GM19452 (cell line): ENCODE data around the gene WAPL.
"Not testable (repeated sequence)": the region's sequence is repeated elsewhere in the genome, so short reads cannot be mapped to it uniquely, and the experiment has no call there.

ENCODE experiments used
- ATAC-seq: cut with Tn5 transposase; IDR thresholded peaks from one replicate; pipeline ENCODE4 v1.9.1; 2021; ENCODE audit not compliant: unreplicated experiment

WAPL gene

DNA sequence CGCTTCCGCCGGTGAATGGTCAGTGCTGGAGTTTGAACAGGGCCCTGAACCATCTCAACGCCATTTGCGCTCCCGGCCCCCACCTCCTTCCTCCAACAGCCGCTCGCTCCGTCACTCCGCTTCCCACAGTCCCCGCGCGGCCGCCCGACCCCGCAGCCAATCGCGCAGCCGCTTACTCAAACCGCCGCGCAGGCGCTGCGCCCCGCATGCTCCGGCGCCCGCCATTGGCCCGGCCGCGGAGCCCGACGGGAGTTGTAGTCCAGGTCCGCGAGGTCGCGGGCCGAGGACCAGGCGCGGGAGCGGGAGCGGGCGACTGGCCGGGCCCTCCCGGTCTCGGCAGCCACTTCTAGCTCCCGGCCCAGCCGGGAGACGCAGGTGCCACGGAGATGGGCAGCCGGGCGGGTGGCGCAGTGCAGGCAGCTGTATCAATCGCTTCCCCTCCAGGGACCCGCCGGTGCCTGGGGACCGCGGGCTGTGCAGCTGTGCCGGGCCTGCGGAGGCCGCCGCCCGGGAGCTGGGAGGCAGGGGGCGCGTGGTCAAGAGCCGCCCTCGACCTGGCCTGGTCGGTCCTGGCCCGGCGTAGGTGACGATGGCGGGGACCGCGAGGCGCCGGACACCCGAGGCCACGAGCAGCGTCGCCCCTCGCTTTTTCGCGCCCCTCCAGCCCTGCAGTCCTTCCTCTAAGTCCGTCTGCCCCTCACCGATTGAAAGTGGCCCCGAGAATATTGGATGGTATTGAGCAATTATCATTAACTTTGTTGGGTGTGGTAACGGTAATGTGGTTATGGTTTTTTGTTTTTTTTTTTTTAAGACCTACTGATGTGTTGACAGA lies at the start of gene WAPL:
WAPL (minus strand) TSS at position 115 of the 832 bp plus-strand sequence. CDS start 3,723 bp downstream, outside the sequence.
- ATAC-seq: peak; percentile 96

DNA sequence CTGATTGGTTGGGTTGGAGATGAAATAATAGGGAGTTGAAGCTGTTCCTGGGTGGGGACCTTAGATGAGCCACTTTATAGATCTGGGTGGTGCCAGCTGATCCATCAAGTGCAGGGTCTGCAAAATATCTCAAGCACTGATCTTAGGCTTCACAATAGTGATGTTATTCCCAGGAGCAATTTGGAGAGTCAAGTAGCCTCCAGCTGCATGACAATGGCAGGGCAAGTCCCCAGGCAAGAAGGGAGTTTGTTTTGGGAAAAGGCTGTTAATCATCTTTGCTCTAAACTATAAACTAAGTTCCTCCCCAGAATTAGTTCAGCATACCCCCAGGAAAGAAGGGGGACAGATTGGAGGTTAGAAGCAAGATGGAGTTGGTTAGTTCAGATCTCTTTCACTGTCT lies 47.7 kb upstream of the WAPL start:
- ATAC-seq: no peak

- not testable (repeated sequence) for ATAC-seq
These were observed 44.9 kb upstream of the WAPL start for GRCh38 chr10:86566518-86566917.

DNA sequence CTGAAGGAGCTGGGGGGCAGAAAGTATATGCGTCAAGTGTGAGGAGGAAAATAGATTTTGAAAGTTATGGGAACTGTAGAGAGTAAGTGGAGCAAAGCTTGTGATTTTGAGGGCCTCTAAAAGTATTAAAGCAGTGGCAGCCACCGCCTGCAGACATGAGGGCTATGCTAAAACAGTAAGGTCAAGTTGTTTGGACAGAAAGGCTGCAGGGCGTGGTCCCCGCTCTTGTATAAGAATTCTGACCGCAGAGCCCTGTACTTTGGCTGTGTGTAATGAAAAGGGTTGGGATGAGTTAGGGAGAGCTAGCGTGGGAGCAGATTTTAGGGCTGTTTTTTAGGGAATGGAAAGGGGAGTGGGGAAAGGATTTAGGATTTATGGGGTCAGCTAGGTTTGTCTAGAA lies 41.7 kb upstream of the WAPL start:
- ATAC-seq: not testable (repeated sequence)

- not testable (repeated sequence) for ATAC-seq
These were observed 37.1 kb upstream of the WAPL start for GRCh38 chr10:86558695-86559094.

GRCh38 chr10:86556933-86557649 lies 35.5 kb upstream of the WAPL start:
- ATAC-seq: no peak

DNA sequence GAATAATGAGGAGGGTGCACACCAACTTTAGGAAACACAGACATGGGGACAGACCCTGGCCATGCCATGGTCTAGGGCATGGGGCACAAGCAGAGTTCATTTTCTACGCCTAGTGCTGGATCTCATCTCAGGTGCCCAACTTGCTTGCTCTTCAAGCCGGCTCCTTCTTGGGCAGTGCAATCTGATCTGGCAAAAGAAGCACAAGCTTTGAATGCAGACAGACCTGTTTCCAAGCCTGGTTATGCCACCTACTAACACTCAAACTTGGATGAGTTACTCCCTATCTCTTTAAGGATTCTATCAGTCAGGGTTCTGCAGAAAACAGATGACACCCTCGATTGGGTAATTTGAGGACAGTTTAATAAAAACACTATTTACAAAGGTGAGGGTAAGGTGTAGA lies 34.9 kb upstream of the WAPL start:
- ATAC-seq: no peak

DNA sequence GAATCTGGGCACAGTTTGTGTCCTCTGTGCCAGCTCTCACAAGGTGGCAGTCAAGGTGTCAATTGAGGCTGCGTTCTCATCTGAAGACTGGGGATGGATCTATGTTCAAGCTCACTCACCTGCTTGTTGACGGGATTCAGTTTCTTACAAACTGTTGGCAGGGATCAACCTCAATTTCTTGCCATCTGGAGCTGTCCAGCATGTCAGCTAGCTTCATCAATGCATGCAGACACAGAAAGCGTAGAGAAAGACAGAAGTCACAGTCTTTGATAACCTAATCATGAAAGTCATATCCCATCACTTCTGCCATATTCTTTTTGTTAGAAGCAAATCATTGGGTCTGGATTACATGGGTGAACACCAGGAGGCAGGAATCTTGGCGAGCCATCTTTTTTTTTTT lies 32.0 kb upstream of the WAPL start:
- ATAC-seq: no peak

- ATAC-seq: no peak
These were observed 31.6 kb upstream of the WAPL start for GRCh38 chr10:86553213-86553612.

DNA sequence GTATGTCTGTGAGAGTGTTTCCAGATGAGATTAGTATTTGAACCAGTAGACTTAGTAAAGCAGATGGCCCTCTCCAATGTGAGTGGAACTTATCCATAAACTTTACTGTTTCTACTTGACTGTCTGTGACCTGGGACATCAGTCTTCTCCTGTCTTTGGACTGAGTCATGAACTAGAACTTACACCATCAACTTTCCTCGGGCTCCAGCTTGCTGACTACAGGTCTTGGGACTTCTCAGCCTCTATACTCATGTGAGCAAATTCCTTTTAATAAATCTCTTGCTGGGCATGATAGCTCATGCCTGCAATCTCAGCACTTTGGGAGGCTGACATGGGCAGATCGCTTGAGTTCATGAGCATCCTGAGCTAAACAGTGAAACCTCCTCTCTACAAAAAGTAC lies 25.7 kb upstream of the WAPL start:
- ATAC-seq: no peak

DNA sequence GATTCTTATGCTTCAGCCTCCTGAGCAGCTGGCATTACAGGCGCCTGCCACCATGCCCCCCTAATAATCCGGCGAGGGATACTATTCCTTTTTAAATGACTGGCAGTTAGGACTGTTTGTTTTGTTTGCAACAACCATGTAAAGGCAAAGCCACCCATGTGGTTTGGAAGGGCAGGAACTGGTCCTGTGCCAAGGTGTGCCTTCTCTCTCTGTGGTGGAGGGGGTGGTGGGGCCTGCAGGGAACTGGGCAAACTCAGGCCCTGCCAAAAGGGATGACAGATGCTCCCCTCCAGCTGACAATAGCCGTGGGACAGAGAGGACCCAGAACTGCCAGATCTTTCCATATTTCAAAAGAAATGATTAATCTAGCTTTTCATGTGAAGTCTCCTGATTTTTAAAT lies 23.5 kb upstream of the WAPL start:
- no peak for ATAC-seq

DNA sequence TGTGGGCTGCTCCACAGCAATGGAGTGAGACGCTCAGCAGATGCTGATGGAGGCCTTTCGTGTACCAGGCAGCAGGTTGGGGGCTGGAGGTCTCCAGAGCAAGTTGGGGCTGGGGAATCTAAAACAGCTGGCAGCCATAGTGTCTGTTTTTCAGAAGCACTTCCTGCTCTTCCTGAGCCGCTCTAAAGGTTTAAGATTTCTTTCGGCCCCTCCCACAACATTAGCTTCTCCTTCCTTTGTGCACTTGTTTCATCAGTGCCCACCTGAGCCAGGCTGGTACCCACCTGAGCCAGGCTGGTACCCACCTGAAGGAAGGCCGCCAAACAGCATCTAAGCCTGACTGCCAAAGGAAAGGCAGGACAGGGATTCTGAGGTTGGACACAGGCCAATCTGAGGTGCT lies 18.4 kb upstream of the WAPL start:
- no peak for ATAC-seq

GRCh38 chr10:86538547-86538946 lies 17.0 kb upstream of the WAPL start:
- ATAC-seq: no peak

GRCh38 chr10:86538040-86538439 lies 16.4 kb upstream of the WAPL start:
- not testable (repeated sequence) for ATAC-seq

DNA sequence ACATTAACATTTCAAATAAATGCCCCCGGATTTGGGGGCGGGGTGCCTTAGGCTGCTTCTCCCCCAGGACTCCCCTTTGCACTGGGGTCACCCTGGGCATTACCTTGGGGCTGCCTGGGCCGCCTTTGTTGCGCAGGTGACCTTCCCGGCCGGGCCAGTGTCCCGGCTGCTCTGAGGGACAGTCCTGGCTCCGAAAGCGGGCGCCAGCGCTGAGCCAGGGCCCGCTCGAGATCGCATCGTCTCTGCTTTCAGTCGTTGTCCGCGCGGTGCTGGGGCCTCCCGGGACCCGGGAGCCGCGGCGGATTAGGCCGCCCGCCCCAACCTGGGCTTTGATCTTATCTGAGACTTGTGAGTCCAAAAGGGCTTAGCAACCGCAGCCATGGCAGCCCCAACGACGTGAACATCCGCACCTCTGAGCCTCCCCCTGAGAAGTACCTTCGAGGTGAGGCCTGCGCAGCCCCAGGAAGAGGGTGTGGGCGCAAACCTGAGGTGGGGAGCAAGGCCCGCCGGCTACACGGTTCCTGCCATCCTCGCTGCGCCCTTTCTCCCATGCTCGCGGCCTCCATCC lies 14.8 kb upstream of the WAPL start:
- no peak for ATAC-seq

- peak; percentile 73 for ATAC-seq
These were observed 13.7 kb upstream of the WAPL start for GRCh38 chr10:86535132-86535882.

GRCh38 chr10:86533328-86533727 lies 11.7 kb upstream of the WAPL start:
- ATAC-seq: no peak

GRCh38 chr10:86528736-86529135 lies 7.1 kb upstream of the WAPL start:
- ATAC-seq: not testable (repeated sequence)

GRCh38 chr10:86526606-86527005 lies 5.0 kb upstream of the WAPL start:
- no peak for ATAC-seq

- ATAC-seq: not testable (repeated sequence)
These were observed 4.1 kb upstream of the WAPL start for GRCh38 chr10:86525713-86526112.
